ENCODE data around the gene ZBTB46.
"Not testable (repeated sequence)": the region's sequence is repeated elsewhere in the genome, so short reads cannot be mapped to it uniquely, and the experiment has no call there.

ZBTB46 gene

DNA sequence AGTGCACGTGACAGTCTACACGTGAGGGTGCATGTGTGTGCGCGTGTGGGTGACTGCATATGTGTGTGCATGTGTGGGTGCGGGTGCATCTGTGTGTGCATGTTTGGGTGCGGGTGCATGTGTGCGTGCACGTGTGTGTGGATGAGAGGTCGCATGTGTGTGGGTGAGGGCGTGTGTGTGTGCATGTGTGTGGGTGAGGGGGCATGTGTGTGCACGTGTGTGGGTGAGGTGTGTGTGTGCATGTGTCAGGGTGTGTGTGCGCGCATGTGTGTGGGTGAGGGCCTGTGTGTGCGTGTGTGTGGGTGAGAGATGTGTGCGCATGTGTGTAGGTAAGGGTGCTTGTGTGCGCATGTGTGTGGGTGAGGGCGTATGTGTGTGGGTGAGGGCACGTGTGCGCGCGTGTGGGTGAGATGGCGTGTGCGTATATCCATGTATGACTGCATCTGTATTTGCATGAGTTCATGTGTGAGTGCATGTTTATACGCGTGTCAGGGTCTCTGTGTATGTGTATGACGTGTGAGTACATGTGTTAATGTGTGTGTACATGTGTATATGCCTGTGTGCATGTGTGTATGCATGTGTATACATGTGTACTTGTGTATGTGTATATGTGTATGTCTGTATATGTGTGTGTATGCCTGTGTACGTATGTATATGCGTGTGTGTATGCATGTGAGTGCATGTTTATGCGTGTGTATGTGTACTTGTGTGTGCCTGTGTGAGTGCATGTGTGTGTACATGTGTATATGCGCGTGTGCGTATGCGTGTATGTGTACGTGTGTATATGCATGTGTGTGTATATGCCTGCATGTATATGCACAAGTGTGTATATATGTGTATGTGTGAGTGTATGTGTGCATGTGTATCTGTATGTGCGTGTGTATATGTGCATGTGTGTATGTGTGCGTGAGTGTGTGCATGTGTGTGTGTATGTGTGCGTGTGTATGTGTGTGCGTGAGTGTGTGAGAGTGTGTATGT, 98.7 kb downstream of the ZBTB46 start:
- DNase-seq: no peak

DNA sequence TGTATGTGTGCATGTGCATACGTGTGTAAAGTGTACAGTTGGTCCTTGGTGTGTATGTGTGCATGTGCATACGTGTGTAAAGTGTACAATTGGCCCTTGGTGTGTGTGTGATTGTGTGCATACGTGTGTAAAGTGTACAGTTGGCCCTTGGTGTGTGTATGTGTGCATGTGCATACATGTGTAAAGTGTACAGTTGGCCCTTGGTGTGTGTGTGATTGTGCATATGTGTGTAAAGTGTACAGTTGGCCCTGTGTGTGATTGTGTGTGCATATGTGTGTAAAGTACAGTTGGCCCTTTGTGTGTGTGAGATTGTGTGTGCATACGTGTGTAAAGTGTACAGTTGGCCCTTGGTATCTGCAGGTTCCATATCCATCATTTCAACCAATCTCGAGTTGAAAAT, 99.7 kb downstream of the ZBTB46 start:
- no peak for DNase-seq

DNA sequence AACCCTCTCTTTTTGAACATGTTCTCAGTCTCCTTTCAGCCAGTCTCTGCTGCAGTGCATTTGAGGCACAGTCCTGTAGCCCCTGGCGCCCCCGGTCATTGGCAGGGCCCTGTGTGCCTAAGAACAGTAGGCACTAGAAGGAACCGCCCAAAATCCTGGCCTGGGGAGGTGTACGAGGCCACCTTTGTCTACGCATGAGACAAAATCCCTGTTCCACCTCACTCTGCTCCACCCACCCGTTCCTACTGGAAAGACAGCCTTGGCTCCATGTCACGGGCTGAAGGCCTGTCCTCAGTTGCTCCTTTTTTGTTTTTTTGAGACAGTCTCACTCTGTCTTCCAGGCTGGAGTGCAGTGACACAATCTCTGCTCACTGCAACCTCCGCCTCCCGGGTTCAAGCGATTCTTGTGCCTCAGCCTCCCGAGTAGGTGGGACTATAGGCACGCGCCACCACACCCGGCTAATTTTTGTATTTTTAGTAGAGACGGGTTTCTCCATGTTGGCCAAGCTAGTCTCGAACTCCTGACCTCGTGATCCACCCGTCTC, 100.8 kb downstream of the ZBTB46 start:
- not testable (repeated sequence) for DNase-seq

DNA sequence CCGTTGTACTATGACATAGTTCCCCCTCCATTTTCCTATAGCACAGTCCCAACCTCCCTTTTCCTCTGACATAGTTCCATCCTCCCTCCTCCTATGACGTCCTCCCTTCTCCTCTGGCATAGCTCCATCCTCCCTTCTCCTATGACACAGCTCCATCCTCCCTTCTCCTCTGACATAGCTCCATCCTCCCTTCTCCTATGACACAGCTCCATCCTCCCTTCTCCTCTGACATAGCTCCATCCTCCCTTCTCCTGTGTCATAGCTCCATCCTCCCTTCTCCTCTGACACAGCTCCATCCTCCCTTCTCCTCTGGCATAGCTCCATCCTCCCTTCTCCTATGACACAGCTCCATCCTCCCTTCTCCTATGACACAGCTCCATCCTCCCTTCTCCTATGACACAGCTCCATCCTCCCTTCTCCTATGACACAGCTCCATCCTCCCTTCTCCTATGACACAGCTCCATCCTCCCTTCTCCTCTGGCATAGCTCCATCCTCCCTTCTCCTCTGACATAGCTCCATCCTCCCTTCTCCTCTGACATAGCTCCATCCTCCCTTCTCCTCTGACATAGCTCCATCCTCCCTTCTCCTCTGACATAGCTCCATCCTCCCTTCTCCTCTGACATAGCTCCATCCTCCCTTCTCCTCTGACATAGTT, 108.0 kb downstream of the ZBTB46 start:
- DNase-seq: not testable (repeated sequence)

- no peak for DNase-seq
Observed at GRCh38 chr20:63718996-63719395, 112.1 kb downstream of the ZBTB46 start.

DNA sequence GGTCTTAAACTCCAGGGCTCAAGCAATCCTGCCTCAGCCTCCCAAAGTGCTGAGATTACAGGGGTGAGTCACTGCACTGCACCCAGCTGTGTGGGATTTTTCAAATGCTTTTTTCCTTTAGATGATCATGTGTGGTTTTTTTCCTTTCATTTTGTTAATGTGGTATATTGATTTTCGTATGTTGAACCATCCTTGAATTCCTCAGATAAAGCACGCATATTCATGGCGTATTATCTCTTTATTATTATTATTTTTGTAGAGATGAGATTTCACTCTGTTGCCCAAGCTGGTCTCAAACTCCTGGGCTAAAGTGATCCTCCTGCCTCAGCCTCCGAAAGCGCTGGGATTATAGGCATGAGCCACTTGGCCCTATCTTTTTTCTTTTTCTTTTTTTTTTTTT, 116.2 kb downstream of the ZBTB46 start:
- no peak for DNase-seq

DNA sequence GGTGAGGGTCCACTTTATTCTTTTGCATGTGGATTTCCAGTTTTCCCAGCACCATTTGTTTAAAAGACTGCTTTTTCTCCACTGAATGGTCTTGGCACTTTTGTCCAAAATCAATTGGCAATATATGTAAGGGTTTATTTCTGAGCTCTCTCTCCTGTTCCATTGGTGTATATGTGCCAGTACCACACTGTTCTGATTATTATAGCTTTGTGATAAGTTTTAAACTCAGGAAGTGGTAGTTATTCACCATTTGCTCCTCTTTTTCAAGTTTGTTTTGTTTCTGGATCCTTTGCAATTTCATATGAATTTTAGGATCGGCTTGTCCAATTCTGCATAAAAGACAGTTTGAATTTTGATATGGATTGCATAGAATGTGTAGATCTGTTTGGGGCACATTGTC, 118.9 kb downstream of the ZBTB46 start:
- no peak for DNase-seq

DNA sequence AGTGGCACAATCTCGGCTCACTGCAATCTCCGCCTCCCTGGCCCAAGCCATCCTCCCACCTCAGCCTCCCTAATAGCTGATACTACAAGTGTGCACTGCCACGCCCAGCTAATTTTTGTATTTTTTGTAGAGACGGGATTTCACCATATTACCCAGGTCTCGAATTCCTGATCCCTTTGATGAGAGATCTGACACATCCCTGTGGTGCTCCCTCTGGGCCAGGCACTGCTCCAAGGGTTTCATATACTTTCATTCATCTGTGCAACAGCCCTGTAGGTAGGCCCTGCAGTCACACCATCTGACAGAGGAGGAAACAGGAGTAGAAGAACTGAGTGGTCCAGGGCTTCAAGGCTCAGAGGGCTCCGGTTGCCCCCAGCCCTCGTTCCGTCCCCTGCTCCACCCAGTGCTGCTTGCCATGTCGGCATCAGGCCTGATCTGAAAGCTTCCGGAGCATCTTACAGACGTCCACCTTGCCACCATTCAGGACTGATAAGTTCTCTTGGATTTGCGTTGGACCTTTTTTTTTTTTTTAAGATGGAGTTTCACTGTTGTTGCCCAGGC, 119.9 kb downstream of the ZBTB46 start:
- DNase-seq: no peak

- DNase-seq: no peak
Observed at GRCh38 chr20:63709149-63709527, 121.9 kb downstream of the ZBTB46 start.

DNA sequence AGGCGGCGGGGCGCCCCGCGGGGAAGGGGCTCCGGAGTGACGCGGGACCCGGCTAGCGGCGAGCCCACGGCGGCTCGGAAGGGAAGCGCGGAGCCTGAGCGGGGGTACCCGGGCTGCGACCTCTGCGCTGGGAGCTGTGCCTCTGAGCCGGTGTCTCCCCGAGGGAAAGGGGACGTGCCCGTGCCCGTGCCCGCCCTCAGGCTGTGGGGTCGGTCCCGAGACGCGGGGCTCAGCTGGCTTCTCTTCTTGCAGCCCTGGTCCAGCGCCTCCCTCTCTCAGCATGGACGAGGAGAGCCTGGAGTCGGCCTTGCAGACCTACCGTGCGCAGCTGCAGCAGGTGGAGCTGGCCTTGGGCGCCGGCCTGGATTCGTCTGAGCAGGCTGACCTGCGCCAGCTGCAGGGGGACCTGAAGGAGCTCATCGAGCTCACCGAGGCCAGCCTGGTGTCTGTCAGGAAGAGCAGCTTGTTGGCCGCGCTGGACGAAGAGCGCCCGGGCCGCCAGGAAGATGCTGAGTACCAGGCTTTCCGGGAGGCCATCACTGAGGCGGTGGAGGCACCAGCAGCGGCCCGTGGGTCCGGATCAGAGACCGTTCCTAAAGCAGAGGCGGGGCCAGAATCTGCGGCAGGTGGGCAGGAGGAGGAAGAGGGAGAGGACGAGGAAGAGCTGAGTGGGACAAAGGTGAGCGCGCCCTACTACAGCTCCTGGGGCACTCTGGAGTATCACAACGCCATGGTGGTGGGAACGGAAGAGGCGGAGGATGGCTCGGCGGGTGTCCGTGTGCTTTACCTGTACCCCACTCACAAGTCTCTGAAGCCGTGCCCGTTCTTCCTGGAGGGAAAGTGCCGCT, 122.5 kb downstream of the ZBTB46 start:
- no peak for DNase-seq

DNA sequence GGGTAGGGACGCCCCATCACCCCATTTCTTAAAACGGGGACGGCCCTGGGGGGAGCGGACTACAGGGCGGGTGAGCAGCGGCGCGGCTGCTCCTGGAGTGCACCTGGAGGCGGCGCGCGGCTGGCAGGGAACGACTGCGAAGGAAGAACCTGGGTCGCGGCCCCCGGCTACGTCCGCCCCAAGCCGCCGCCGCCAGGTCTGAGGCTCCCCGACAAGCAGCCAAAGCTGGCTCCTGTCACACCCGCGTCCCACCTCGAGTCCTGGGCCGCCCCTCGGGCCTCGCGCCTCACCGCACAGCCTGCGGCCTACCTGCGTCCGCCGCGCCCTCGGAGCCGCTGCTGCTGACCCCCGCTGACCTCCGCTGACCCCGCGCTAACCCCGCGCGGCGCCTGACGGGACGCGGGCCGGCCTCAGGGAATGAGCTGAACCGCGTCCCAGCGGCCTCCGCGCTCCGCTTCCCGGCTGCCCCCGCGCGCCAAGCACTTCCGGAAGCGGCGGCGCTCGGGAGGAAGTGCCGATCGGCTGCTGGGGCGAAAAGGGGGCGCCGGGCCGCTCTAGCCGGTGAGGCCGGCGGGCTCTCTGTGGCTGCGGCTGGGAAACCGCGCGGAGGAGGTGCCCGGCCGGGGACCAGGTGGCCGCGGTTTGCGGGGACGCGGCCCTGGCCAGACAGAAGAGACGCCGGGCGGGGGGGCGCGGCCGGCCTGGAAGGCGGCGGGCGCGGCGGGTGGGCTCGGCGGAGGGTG, 123.3 kb downstream of the ZBTB46 start, which contains the start of the genes ARFRP1 and ZGPAT:
Gene ARFRP1, minus strand, starts transcription at position 419 of the 743 bp plus-strand sequence. CDS start 885 bp downstream, outside the sequence.
Gene ZGPAT, plus strand, starts transcription at position 482 of the 743 bp plus-strand sequence. CDS start 542 bp downstream, outside the sequence.
- peak; percentile 86 for DNase-seq

GRCh38 chr20:63706852-63707557, 124.1 kb downstream of the ZBTB46 start:
- DNase-seq: peak; percentile 63

DNA sequence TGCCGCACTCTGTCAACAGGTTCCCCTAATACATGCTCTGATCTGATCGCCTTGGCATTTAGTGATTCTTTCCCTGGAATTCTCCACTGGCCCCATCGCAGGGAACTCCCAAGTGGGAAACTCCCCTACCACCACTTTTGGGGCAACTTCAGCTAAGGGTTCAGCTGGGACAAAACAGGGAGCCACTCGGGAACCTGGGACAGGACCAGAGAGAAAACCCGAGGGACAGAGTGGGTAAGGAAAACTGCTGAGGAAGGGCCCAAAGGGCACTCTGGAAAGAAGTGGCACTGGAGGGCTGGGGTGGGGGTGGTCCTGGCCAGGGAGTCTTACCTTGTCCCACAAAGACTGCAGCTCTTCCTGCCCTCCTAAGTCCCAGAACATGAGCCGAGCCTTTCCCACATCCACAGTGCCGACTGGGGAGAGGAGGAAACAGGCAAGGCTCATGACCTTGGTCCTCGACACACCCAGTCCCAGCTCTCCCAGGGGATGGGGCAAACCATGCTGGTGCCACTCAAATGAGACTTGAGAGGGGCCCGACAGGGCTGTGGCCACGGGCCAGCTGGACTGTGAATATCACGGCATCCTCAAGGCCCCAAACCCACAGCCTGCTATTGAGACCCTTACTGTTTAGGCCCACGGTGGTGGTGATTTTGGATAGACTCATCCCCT, 124.9 kb downstream of the ZBTB46 start:
- DNase-seq: no peak

- no peak for DNase-seq
Observed at GRCh38 chr20:63705232-63706026, 125.6 kb downstream of the ZBTB46 start.

GRCh38 chr20:63704749-63705117, 126.3 kb downstream of the ZBTB46 start:
- DNase-seq: no peak

GRCh38 chr20:63703976-63704748, 126.9 kb downstream of the ZBTB46 start:
- no peak for DNase-seq

GRCh38 chr20:63703471-63703975, 127.5 kb downstream of the ZBTB46 start:
- DNase-seq: no peak

DNA sequence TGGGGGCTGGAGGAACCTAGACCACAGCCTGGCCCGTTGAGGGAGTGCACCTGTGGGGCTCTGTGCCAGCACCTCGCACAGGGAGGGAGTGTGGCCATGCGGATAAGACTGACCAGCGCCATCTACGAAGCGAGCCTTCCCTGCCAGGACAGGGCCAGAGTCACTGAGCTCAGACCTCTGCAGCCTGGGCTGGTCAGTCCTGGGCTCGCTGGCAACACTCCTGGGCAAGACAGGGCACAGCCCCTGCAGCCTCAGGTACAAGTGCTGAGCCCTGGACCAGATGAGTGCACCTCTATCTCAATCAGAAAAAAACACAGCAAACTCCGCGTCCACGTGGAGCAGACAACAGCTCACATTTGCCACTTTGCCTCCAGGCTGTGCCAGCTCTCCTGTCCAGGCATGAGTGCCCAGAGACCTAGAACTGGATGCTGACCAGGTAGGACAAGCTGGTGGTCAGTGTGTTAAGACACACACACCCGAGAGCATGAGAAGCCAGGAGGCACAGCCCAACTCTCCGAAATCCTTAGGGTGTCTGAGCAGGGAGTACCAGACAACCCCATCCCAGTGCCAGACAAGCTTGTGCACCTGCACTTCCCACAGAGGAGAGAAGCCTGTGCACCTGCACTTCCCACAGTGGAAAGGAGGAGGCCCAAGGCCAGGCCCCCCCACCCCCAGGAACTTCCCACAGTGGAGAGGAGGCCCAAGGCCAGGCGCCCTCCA, 128.2 kb downstream of the ZBTB46 start:
- no peak for DNase-seq

Data from stimulated activated naive CD4-positive, alpha-beta T cell treated with Interleukin-2 at 50 U/mL for 16 hours (primary cell).